GM10248 (cell line): ENCODE data around the gene CHN1.

Source experiments
- CTCF ChIA-PET: fragments of 300-600 bp; sonication (Branson Sonifier 250); formaldehyde crosslinking; extraction: SDS; loops from one replicate; lab custom pipeline; 2021; ENCODE audit warnings: antibody characterized with exemption; lab: Yijun Ruan, JAX
- POLR2A ChIA-PET: fragments of 350-650 bp; sonication (Branson Sonifier 250); formaldehyde crosslinking; extraction: SDS; loops from one replicate; lab custom pipeline; 2020; ENCODE audit warnings: antibody characterized with exemption; lab: Yijun Ruan, JAX
- DNase-seq: peaks from one replicate; pipeline ENCODE4 v3.0.0; 2012; ENCODE audit errors: extremely low spot score
- TF ChIP-seq, protein P1 (sequence below): IDR thresholded peaks from 2 replicates; pipeline ENCODE4 v1.5.1; 2012; ENCODE audit warnings: mild to moderate bottlenecking, low read depth; ENCODE audit errors: extremely low read depth, missing control alignments, control extremely low read depth

Gene CHN1

DNA sequence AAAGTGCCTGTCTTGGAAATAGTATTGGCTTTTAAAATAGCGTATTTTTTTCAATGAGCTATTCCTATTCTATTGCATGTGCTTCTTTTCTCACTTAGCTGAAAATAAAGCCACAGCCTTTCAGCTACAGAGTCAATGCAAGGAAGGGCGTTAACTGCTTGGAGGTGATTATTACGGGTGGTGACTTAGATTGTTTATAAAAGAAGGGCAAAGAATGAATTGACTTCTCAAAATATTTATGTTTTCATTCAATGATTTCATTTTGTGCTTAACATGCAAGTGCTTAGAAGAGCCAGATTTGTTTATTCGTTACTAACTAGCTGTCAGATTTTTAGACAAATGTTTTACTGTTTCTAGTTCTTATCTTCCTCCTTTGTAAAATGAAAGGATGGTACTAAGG is 2.8 kb upstream of the CHN1 start:
- TF ChIP-seq, protein P1, sequence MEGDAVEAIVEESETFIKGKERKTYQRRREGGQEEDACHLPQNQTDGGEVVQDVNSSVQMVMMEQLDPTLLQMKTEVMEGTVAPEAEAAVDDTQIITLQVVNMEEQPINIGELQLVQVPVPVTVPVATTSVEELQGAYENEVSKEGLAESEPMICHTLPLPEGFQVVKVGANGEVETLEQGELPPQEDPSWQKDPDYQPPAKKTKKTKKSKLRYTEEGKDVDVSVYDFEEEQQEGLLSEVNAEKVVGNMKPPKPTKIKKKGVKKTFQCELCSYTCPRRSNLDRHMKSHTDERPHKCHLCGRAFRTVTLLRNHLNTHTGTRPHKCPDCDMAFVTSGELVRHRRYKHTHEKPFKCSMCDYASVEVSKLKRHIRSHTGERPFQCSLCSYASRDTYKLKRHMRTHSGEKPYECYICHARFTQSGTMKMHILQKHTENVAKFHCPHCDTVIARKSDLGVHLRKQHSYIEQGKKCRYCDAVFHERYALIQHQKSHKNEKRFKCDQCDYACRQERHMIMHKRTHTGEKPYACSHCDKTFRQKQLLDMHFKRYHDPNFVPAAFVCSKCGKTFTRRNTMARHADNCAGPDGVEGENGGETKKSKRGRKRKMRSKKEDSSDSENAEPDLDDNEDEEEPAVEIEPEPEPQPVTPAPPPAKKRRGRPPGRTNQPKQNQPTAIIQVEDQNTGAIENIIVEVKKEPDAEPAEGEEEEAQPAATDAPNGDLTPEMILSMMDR: no peak
- ChIA-PET POLR2A (no interaction called here), CTCF (interaction anchor here (1.1 to 1.3 kb wide), 2 partner anchors 12 to 14 kb away, joined by 3 read pairs; no protein-coding TSS in a partner anchor)
- no peak for DNase-seq

DNA sequence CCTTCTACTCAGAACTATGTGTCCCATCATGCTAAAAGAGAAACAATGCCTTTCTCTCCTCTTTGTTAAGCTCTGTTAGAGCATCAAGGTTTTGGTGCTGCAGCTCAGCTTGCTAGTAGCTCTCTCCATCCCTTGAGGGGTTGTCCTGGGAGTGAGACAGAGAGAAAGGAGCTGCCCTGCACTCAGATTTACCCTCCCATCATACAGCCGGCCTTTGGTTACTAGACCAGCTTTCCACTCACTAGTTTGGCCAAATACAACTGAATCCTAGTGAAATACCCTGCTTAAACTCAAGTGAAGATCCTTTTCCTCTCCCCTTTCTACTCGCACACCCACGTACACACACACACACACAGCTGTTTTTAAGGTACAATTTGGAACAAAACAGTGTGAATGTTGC is 2.3 kb upstream of the CHN1 start:
- TF ChIP-seq, protein P1: no peak
- POLR2A ChIA-PET: no interaction called here
- CTCF ChIA-PET: interaction anchor here (1.1 to 1.3 kb wide), 2 partner anchors 11 to 14 kb away, joined by 3 read pairs; no protein-coding TSS in a partner anchor
- DNase-seq: no peak

DNA sequence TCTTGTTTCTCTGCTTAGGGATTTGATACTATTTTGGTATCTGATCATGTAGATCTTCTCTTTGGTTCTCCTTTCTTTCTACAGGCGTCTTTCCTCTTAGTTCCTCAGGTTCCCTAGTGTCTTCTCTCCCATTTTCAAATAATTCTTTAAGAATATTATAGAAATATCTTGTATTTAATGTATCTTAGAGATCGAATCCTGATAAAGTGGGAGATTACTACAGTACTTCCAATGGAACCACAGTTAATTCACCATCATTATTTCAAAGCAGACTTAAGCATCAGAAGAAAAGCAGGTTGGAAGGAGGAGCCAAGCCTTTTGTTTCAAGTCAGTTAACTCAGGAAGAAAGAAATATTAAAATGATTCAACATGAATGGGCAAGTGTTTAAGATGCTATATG is 1.1 kb upstream of the CHN1 start:
- ChIA-PET POLR2A (no interaction called here), CTCF (interaction anchor here (0.9 to 1.4 kb wide), 3 partner anchors 9 to 307 kb away, joined by 3 to 4 read pairs (median 3); no protein-coding TSS in a partner anchor)
- no peak for DNase-seq
- TF ChIP-seq, protein P1: no peak

DNA sequence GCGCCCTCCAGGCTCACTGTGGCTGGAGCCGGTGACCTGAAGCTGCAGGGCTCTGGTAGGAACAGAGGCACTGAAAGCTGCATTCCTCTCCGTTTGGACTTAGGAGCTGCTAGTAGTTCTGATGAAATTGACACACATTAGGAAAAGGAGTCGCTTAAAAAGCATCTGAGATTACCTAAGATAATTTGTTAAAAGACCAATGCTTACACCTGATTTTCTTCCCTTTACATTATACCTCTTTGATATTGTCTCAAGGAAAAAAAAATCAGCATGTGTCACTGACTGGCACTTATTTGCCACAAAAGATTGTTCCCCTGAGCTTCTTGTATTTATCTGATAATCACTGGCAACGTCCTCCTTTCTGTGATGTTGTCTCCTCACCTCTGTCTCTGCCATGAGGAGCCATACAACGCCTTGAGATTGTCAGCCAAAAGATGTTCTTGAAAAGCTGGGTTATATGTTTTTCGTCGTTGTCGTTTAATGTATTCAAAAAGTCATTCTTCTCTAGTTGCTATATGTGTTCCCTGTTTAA is 618 bp upstream of the CHN1 start:
- no peak for DNase-seq
- ChIA-PET POLR2A (no interaction called here), CTCF (interaction anchor here (0.9 to 1.4 kb wide), 3 partner anchors 10 to 307 kb away, joined by 3 to 4 read pairs (median 3); no protein-coding TSS in a partner anchor)
- TF ChIP-seq, protein P1: no peak

DNA sequence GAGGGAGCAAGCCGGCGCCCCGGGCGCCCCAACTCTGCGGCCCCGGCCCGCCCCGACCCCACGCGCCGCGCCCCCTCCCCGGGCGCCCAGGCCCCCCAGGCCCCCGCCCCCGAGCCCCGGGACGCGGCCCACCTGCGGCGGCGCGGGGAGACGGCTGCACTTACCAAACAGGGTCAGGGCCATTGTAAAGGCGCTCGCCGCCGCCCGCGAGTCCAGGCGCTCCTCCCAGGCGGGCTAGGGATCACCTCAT is 526 bp downstream of the CHN1 start:
- ChIA-PET CTCF (no interaction called here), POLR2A (no interaction called here)
- DNase-seq: peak; percentile 26
- TF ChIP-seq, protein P1: no peak

DNA sequence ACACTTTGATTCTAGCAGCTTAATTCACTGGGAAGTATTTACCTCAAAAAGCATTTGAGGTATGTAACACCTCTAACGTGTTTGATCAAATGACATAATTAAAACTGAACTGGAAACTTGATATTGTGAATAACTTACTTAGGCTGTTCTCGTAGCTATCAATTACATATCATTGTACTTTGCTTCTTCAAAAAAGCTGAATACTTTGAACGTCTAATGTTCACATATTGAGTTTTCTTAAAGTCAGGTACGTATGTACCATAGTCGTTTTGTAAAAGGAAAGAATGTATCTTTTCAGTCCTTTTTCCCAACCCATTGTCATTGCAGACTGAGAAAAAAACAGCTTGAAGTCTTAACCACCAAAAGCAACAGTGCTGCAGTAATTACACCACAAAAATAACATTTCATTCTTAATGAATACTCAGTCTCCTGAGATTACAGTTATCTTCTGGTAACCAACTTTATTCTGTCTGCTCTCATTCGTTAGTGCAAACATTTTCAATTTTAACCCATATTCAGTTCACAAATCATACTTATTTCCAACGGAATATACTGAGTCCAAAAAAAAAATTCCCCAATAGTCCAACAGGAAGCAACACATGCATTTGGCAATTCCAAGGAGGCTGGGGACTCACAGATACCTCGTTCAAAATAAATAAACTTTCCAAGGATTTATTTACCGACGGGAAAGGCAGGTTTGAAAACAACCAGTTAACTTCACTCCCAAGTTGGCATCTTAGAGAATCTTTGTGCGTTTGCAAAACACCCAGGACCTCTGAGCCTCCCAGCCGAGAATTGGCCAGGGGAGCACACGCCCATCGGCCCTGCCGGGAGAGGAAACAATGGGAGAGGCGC is 1.1 kb downstream of the CHN1 start:
- ChIA-PET POLR2A (no interaction called here), CTCF (no interaction called here)
- DNase-seq: no peak
- TF ChIP-seq, protein P1: no peak
